HG03342 (cell line): ENCODE measurements around the gene ERLEC1.
"Not testable (repeated sequence)": the region's sequence is repeated elsewhere in the genome, so short reads cannot be mapped to it uniquely, and the experiment has no call there.

Source experiments
- ATAC-seq: cut with Tn5 transposase; IDR thresholded peaks from one replicate; pipeline ENCODE4 v1.9.1; 2021; ENCODE audit warnings: mild to moderate bottlenecking, moderate library complexity; ENCODE audit not compliant: unreplicated experiment

Gene ERLEC1

DNA sequence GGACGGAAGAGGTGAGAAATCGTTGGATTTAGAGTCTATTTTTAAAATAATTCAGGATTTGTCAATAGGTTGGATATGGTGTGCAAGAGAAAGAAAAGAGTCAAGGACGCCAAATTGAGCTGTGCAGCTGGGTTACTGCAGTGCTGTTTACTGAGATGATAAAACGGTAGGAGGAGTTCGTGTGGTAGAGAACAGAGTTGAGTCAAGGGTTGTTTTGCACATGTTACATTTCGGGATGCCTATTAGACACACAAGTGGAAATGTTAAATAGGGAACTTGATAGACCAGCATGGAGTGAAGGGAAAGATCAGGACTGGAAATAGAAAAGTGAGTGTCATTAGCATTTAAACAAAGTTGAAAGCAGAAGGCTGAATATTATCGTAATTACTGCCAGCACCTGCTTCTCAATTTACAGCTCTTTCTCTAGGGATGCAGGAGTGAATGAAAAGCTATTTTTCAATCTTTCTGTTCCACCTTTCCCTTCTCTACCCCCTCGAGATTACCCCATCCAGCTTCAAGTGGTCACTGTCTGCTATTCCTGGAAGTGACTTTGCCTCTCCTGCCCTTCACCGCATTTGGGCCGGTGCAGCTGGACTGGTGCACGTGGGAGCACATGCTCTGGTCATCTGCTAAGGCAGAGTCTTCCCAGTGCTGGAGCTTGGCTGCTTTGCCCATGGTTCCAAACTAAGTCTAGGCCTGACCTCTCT lies 42.6 kb downstream of the ERLEC1 start:
- no peak for ATAC-seq

DNA sequence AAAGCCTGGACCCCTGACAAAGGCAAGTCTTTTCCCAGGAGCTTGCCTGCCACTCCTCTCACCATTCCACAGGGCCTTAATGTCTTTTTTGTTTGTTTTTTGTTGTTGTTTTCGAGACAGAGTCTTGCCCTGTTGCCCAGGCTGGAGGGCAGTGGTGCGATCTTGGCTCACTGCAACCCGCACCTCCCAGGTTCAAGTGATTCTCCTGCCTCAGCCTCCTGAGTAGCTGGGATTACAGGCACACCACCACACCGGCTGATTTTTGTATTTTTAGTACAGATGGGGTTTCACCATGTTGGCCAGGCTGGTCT lies 43.1 kb downstream of the ERLEC1 start:
- not testable (repeated sequence) for ATAC-seq

DNA sequence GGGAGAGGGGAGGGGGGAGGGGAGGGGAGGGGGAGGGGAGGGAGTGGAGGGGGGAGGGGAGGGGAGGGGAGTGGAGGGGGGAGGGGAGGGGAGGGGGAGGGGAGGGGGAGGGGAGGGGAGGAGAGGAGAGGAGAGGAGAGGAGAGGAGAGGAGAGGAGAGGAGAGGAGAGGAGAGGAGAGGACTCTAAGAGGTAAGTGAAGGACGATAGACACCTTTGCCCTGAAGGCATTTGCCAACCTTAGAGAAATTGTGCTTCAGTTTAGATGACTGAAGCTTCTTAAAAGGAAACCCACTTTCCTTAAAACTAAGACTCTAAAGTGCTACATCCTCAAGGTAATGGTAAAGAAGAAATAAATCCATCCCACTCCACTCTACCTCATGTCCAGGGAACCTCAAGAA lies 53.7 kb downstream of the ERLEC1 start:
- ATAC-seq = no peak

DNA sequence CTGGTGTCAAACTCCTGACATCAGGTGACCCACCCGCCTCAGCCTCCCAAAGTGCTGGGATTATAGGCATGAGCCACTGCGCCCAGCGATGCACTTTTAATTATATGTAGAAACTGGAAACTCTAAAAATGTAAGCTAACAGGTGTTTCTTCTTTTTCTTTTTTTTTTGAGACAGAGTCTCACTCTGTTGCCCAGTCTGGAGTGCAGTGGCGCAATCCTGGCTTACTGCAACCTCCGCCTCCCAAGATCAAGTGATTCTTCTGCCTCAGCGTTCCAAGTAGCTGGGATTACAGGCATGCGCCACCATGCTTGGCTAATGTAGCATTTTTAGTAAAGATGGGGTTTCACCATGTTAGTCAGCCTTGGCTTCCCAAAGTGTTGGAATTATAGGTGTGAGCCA lies 54.8 kb downstream of the ERLEC1 start:
- ATAC-seq = not testable (repeated sequence)

DNA sequence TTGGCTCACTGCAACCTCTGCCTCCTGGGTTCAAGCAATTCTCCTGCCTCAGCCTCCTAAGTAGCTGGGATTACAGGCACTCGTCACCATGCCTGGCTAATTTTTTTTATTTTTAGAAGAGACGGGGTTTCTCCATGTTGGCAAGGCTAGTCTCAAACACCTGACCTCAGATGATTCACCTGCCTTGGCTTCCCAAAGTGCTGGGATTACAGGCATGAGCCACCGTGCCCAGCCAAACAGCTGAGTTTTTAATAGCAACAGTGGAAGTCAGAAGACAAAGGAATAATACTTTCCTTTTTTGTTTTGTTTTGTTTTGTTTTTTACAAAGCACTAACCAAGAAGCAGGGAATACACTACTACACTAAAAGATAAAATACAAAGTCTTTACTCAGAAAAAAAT lies 56.0 kb downstream of the ERLEC1 start:
- ATAC-seq = no peak

DNA sequence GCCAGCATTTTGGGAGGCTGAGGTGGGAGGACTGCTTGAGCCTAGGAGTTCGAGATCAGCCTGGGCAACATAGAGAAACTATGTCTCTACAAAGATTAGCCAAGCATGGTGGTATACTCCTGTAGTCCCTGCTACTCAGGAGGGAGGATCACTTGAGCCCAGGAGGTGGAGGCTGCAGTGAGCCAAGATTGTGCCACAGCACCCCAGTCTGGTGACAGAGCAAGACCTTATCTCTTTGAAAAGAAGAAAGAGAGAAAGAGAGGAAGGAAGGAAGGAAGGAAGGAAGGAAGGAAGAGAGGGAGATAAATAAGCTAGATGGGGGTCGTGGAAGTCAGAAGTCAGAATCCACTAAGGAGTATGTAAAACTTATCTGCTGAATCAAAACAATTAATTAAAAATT lies 56.8 kb downstream of the ERLEC1 start:
- no peak for ATAC-seq

DNA sequence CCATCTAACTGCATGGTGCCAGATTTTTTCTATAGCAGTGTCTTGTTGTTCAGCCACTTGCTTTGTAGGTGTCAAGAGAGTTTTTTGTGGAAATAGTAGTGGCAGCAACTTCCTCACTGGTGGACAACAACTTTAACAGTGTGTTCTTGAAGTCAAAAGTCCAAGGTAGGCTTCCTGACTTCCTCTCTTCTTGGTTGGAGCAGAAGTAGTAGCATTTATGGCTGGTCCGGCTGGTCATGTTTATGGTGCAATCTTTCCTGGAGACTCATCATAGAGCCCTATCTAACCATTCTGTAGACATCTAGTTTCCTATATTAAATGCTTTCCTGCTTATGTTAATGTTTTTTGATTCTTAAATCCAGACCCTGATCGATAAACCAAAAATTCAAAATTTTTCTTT lies 61.2 kb downstream of the ERLEC1 start:
- no peak for ATAC-seq

DNA sequence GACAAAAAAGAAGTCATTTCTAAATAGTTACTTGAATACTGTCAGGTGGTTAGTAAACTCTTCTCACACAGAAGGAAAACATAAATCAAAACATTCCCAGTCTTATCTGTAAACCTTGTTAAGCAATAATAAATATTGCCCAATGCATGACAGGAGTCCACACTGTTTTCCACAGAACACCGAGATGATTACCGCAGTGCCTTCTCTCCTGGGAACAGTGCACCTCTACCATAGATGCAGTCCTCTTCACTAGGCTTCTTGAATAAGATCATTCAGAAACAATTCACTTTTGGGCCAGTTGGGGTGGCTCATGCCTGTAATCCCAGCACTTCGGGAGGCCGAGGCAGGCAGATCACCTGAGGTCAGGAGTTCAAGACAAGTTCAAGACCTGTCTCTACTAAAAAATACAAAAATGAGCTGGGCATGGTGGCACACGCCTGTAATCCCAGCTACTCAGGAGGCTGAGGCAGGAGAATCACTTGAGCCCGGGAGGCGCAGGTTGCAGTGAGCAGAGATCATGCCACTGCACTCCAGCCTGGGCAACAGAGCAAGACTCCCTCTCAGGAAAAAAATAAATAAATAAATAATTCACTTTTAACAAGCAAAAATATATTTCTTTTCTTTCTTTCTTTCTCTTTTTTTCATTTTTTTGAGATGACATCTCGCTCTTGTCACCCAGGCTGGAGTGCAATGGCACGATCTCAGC lies 64.4 kb downstream of the ERLEC1 start:
- not testable (repeated sequence) for ATAC-seq

DNA sequence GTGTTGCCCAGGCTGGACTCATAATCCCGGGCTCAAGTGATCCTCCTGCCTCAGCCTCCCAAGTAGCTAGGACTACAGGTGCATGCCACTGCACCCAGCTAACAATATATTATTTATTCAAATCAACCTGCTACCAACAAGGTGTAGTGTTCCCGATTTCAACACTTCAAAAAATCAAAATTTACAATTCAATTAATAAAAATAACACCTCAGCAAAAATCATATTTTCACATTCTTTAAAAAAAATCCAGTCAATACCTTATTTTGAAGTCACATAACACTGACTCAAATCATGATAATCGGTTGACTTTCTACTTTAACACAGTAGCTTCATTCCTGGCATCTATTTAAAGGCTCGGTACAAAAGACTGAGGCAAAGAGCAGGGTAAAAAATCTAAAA lies 65.7 kb downstream of the ERLEC1 start:
- ATAC-seq = no peak

DNA sequence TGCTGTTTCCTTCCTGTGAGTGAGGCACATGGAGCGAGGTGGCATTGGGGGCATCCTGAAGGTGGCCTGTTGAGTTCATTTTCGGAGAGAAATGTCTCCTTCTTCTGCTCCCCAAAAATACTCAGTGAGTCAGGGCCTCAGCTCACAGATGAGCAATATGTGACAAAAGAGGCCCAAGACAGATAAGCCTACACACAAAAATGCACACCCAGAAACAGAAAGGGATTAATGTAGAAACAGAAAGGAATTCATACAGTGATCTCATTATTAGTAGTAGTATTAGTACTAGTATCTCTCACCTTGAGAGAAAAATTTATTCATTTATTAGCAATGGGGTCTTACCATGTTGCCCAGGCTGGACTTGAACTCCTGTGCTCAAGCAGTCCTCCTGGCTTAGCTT lies 67.8 kb downstream of the ERLEC1 start:
- no peak for ATAC-seq

DNA sequence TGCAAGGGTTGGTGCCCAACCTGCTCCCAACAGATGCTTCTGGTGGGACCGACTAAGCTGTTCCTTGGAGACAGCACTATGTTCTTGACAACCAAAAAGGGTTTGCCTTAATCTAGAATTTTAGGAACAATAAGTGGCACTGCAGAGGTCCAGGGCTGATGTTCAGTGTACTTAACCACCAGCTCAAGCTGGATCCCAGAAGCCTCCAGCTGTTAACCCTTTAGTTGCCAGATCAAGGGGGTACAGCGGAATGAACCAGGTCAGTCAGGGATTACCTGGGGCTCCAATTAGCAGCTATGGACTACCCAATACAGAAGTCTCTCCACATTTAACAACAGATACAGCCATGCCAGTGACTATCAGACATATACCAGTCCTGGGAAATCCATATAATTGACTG lies 69.4 kb downstream of the ERLEC1 start:
- no peak for ATAC-seq

DNA sequence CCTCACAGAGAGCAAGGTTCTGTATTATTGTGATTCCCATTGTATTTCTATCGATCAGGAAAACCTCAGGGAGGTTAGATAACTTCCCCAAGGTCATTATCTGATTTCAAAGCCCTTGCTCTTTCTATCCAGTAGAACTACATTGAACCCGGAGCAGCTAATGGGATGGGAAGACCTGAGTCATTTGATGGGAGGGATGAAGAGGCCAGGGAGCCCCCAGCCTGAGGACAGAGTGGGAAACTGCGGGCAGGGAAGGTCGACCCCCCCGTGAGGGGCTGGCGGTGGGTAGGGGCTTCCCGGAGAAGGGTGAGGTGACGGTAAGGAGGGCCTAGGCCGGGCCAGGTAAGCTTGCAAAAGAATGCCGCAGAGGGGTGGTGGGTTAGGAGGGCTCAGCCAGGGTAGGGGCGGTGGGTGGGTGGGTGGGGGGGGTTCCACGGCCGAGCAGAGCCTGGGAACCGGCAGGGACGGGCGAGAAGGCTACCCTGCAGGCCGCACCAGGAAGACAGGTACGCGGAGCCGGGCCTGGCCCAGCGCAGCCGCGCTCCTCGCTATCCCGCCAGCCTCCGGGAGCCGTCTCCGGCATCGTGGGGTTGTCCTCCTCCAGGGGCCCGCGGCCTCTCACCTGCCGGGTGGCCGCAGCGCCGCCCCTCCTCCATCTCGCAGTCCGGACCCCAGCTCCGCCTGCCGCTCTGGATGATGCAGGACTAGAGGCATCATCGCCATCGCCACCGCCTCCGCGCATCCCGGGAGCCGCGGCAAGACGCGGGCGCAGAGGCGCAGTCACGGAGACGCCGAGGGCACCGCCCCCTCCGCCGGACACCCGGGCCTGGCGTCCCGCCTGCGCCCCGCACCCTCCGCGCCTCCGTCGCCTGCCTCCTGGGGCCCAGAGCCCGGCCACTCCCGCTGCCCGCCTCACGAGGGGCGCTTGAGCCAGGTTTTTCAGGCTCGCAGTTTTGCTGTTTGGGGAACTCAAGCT lies 72.7 kb downstream of the ERLEC1 start, which contains the start of gene GPR75:
GPR75 (minus strand) TSS at position 762 of the 976 bp plus-strand sequence. CDS start 5,211 bp downstream, outside the sequence.
- no peak for ATAC-seq

DNA sequence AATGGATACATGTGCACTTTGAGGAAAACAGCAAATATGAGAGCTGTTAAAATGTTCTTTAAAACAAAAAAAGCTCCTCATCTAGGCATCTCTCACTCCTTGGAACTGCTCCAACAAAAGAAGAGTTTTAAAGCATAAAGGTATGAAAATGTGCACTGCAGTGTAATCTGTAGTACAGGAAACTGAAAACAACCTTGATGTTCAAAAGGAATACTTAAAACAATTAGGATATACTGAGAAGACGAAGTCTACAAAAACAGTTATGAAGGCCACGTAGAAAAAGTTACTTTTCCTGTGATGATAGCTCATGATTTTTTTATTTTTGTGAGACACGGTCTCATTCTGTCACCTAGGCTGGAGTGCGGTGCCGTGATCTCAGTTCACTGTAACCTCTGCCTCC lies 75.0 kb downstream of the ERLEC1 start:
- no peak for ATAC-seq

DNA sequence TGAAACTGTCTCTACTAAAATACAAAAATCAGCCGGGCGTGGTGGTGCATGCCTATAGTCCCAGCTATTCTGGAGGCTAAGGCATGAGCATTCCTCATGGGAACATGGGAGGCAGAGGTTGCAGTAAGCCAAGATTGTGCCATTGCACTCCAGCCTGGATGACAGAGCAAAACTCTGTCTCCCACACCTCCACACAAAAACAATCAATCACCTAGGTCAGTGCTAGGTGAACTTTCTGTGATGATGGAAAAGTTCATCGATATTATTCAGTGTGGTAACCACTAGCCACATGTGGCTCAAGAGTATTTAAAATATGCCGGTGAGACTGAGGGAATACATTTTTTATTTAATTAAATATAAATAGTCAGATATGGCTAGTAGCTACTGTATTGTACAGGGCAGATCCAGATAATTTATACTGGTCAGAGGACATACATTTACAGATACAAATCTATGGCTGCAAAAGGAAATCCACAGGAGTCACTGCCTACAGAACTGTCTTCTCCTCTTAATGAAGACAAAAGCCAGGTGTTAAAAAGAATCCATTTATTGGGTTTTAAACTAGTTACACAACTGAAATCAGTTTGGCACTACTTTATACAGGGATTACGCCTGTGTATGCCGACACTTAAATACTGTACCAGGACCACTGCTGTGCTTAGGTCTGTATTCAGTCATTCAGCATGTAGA lies 76.8 kb downstream of the ERLEC1 start:
- no peak for ATAC-seq

DNA sequence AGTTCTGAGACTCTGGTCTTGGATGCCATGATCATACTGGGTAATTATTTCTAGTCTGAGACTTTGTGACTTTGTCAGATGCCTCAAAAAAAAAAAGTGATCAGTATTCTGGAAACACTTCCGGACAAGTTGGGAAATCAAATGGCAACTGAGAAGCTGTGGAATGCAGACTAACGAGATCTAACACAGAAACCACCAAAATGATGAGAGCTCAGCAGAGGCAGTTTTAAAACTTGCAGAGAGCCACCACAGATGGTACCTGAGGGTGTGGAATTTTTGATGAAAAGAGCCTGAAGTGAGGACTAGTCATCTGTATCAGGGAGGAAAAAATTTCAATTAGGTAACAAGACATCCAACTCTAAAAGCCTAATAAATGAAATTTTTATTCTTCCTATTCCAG lies 78.4 kb downstream of the ERLEC1 start:
- no peak for ATAC-seq

DNA sequence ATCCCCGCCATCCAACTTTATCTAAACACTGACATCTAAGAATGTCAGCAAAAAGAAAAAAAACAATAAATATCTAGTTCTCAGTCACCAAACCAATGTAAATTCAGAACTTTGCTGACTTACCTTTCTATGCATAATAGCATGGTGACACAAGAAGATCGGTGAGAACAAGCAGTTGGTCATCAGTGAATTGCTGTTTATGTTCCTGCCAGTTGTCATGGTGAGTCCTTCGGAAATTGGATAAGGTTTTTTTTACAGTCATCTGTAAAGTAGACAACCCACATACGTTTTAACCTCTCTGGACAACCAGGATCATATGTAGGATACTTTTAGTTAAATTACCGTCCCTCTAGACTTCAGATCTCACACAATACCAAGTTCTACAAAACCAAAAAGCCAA lies 79.1 kb downstream of the ERLEC1 start:
- no peak for ATAC-seq

DNA sequence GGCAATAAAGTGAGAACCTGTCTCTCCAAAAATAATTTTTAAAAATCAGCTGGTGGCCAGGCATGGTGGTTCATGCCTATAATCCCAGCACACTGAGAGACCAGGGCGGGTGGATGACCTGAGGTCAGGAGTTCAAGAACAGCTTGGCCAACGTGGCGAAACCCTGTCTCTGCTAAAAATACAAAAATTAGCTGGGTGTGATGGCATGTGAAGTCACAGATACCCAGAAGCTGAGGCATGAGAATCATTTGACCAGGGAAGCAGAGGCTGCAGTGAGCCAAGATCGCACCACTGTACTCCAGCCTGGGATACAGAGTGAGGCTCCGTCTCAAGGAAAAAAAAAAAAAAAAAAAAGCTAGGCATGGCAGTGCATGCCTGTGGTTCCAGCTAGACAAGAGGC lies 80.3 kb downstream of the ERLEC1 start:
- no peak for ATAC-seq

DNA sequence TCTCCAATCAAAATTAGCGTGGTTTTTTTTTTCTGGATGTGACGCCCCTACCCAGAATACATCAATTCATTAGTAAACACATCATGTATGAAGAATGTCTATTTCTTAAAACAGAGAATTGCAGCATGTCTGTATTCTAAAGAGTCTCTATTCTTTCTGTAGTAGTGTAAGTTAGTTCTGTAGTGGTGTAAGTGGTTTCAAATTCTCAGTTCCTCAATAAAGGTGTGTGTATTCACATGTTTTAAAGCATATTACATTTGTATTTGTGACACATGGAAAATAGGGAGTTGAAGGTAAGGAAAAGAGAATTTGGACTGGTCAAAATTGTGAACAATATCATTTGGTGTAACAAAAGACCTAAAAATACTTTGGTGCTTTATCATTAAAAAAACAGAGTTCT lies 80.9 kb downstream of the ERLEC1 start:
- no peak for ATAC-seq
